Frontal cortex (tissue), 4 donors: Measurements from ENCODE around the gene WEE2. TPM values are rescaled to one million over a fixed set of nuclear protein-coding genes. Genes with fewer than 3 reads are reported as not detected.
"Not testable (repeated sequence)": the region's sequence is repeated elsewhere in the genome, so short reads cannot be mapped to it uniquely, and the experiment has no call there.

Experiments
- DNase-seq, 2 donors: peaks; one replicate each; pipeline ENCODE4 v3.0.0; 2012; ENCODE audit warnings: low spot score in 2 of 2
- FAIRE-seq: peaks from 2 replicates; lab custom pipeline; 2012; peaks lifted over from hg19 to GRCh38; lab: Jason Lieb, UNC
- small RNA-seq: library from RNA; depleted of rRNA; stranded (forward); fragments of <200 nt; gene quantifications from one replicate; pipeline ENCODE3, GENCODE V24; 2014
- total RNA-seq: library from RNA; depleted of rRNA; stranded (reverse); fragments of >200 nt; gene quantifications from one replicate; pipeline ENCODE4 v1.2.3, GENCODE V29; 2014
- donor health status: control.
- donor health status: control.
- donor health status: control.

The WEE2 gene
- total RNA-seq, 1 donor from 2014 or later, result under 0.01 TPM

- no peak for FAIRE-seq
- no peak for DNase-seq
These were observed 46.8 kb downstream of the WEE2 start for GRCh38 chr7:141754939-141755338.

- FAIRE-seq (no peak), DNase-seq (no peak)
These were observed 55.6 kb downstream of the WEE2 start, which contains the start of gene TAS2R3 for GRCh38 chr7:141763797-141764196. Gene TAS2R3, plus strand, starts transcription at chr7:141764097. Its CDS starts 62 bp downstream, at chr7:141764159.

DNA sequence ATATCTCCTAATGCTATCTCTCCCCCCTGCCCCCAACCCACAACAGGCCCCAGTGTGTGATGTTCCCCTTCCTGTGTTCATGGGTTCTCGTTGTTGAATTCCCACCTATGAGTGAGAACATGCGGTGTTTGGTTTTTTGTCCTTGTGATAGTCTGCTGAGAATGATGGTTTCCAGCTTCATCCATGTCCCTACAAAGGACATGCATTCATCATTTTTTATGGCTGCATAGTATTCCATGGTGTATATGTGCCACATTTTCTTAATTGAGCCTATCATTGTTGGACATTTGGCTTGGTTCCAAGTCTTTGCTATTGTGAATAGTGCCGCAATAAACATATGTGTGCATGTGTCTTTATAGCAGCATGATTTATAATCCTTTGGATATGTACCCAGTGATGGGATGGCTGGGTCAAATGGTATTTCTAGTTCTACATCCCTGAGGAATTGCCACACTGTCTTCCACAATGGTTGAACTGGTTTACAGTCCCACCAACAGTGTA, 62.0 kb downstream of the WEE2 start:
- DNase-seq, FAIRE-seq: not testable (repeated sequence)

- DNase-seq, result no peak
- FAIRE-seq, result no peak
These were observed 68.2 kb downstream of the WEE2 start, which contains the start of gene TAS2R4 for GRCh38 chr7:141776374-141776773. Gene TAS2R4, plus strand, starts transcription at chr7:141776674. Its CDS starts 1,815 bp downstream, at chr7:141778489.

Small RNAs within 50 kb of the gene (small RNA-seq; reads per million reads assigned to genes)
- gene RNU1-82P, result not detected

Other genes starting within 250 kb of the WEE2 start
- 46.5 TPM for gene AGK, start 156.9 kb upstream of the WEE2 start, total RNA-seq
- 32.6 TPM for gene DENND11, start 6.2 kb upstream of the WEE2 start, total RNA-seq
- 77.5 TPM for gene SSBP1, start 30.0 kb downstream of the WEE2 start, total RNA-seq
- gene TAS2R3, start 55.7 kb downstream of the WEE2 start, total RNA-seq, result 1.2 TPM
- gene TAS2R4, start 68.3 kb downstream of the WEE2 start, total RNA-seq, result 2.0 TPM
- gene TAS2R5, start 81.9 kb downstream of the WEE2 start, total RNA-seq, result 0.82 TPM
- not detected for gene PRSS37, start 133.1 kb downstream of the WEE2 start, total RNA-seq
- not detected for gene OR9A4, start 208.0 kb downstream of the WEE2 start, total RNA-seq
- not detected for gene CLEC5A, start 238.6 kb downstream of the WEE2 start, total RNA-seq